K562 (cell line): ENCODE results near the gene C6orf47. TPM values are rescaled to one million over a fixed set of nuclear protein-coding genes. Genes with fewer than 3 reads are reported as not detected.

Experiments
- ATF6 ChIP-seq: sonication (generic); formaldehyde crosslinking; IDR thresholded peaks from 2 replicates; pipeline ENCODE4 v1.4.0; 2020; ENCODE audit warnings: mild to moderate bottlenecking, missing genetic modification reagents
- CBFA2T3 ChIP-seq: fragments of 450-650 bp; IDR thresholded peaks from 2 replicates; pipeline ENCODE4 v1.6.1; 2017
- CHD1 ChIP-seq: fragments of 200-600 bp; sonication (generic); IDR thresholded peaks from one replicate; pipeline ENCODE4 v1.6.1; 2012; ENCODE audit warnings: mild to moderate bottlenecking, moderate library complexity, low read length, inconsistent platforms
- FOXO4 ChIP-seq: fragments of 450-650 bp; formaldehyde crosslinking; IDR thresholded peaks from 2 replicates; pipeline ENCODE4 v1.4.0; 2020; ENCODE audit warnings: mild to moderate bottlenecking, moderate library complexity
- GTF2A2 ChIP-seq: IDR thresholded peaks from 2 replicates; pipeline ENCODE4 v1.6.1; 2016; ENCODE audit warnings: mild to moderate bottlenecking, missing genetic modification characterization, missing compliant biosample characterization
- HMBOX1 ChIP-seq: sonication (generic); IDR thresholded peaks from 2 replicates; pipeline ENCODE4 v1.6.1; 2016
- MTA3 ChIP-seq: fragments of 450-650 bp; formaldehyde crosslinking; IDR thresholded peaks from 2 replicates; pipeline ENCODE4 v1.6.1; 2017; ENCODE audit warnings: mild to moderate bottlenecking, borderline replicate concordance
- SMC3 ChIP-seq: conservative IDR thresholded peaks from 2 replicates; pipeline ENCODE4 v1.6.1; 2011; ENCODE audit warnings: low read depth, low read length, improper control_type of control experiment; ENCODE audit not compliant: insufficient read depth
- TEAD4 ChIP-seq, 2 experiments: sonication (generic) in 1 of 2; formaldehyde crosslinking in 1 of 2; IDR thresholded peaks; 2 replicates each; pipeline versions ENCODE4 v1.6.1 to v1.8.0; 2012 to 2022; ENCODE audit warnings: borderline replicate concordance in 1 of 2, inconsistent platforms in 1 of 2, low read length in 1 of 2, mild to moderate bottlenecking in 1 of 2, missing genetic modification reagents in 1 of 2
- TGIF2 ChIP-seq: sonication (generic); formaldehyde crosslinking; IDR thresholded peaks from 2 replicates; pipeline ENCODE4 v1.8.1; 2022; ENCODE audit warnings: mild to moderate bottlenecking, missing genetic modification reagents, moderate library complexity
- ZFX ChIP-seq: sonication (generic); formaldehyde crosslinking; IDR thresholded peaks from 2 replicates; pipeline ENCODE4 v1.8.0; 2022; ENCODE audit warnings: mild to moderate bottlenecking, missing genetic modification reagents, moderate library complexity
- ZNF318 ChIP-seq, 2 experiments: fragments of 450-650 bp; IDR thresholded peaks; 2 replicates each; pipeline ENCODE4 v1.6.1; 2016; ENCODE audit warnings: mild to moderate bottlenecking in 2 of 2, borderline replicate concordance in 1 of 2, low read depth in 1 of 2, moderate library complexity in 1 of 2
- polyA plus RNA-seq, 8 experiments: library from polyadenylated mRNA; depleted of rRNA in 4 of 8; stranded (reverse) in 5 of 8; unstranded in 3 of 8; fragments of >200 nt; fragmentation: Nextera tagmentation in 2 of 8; fragmentation: Illumina TruSeq in 1 of 8; extraction: Ambion mirVana in 2 of 8; extraction: Trizol in 1 of 8; gene quantifications; 2 replicates each; pipeline versions ENCODE4 v1.2.1 to v1.2.3, GENCODE V29; 2011 to 2014; ENCODE audit warnings: inconsistent platforms in 1 of 8, missing spikeins in 1 of 8
- total RNA-seq, 7 experiments: library from RNA; depleted of rRNA in 6 of 7; stranded (reverse); fragments of >200 nt in 6 of 7; fragmentation: Illumina TruSeq in 2 of 7; extraction: Trizol in 2 of 7; gene quantifications; 2 replicates each; pipeline versions ENCODE4 v1.2.1 to v1.2.3, GENCODE V29; 2011 to 2021; ENCODE audit warnings: low replicate concordance in 1 of 7

The C6orf47 gene
- total and polyA plus RNA-seq, 9 of the 15 experiments (the other 6 are each of a cell fraction or from before 2014, with no cell fraction given) = 0.14 to 43.8 (median 27.0) TPM

- TF ChIP-seq MTA3 (no peak; the same call in 1 of the 2 replicates), TEAD4 (IDR thresholded peaks at IDR 0.05; ENCODE audit: low read length) (peak; percentile 26; the same call in 1 of the 2 replicates), TEAD4 (CRISPR knock-in tag; IDR thresholded peaks at IDR 0.05; ENCODE audit: borderline replicate concordance) (0 out of 2 replicates have a peak, but pooled peaks have one; percentile 38), CHD1 (peak; percentile 99), GTF2A2 (tag) (peak; percentile 89), CBFA2T3 (peak; percentile 33; the same call in 1 of the 2 replicates), HMBOX1 (no peak; the same call in 1 of the 2 replicates), ZNF318 (IDR thresholded peaks at IDR 0.05; ENCODE audit: borderline replicate concordance in 1 of 2, low read depth in 1 of 2) (no peak), TGIF2 (CRISPR knock-in tag) (peak; percentile 84), SMC3 (0 out of 2 replicates have a peak, but pooled peaks have one; percentile 7), FOXO4 (CRISPR knock-in tag) (no peak), ZFX (peak; percentile 93), ATF6 (CRISPR knock-in tag) (no peak)
These were observed 39.8 kb downstream of the C6orf47 start, which contains the start of gene PRRC2A (continued) for GRCh38 chr6:31620586-31621319.
